ENCODE data around the gene TMEM243. TPM values are rescaled to one million over a fixed set of nuclear protein-coding genes. Genes with fewer than 3 reads are reported as not detected.
A peak's percentile ranks its signal among the peaks of the same experiment; 100 is the strongest.

Gene TMEM243
- total and polyA plus RNA-seq, 2 experiments from 2014 or later = 47.7 to 49.4 TPM

- Histone ChIP-seq H3K79me2 (peaks cover under 1% of the 10 kb centered on the region), H4K20me1 (ENCODE audit: insufficient read depth, poor library complexity, severe bottlenecking) (no peaks in the 10 kb centered on the region), H3K9me2 (replicated peaks; ENCODE audit: insufficient read depth) (no peaks in the 10 kb centered on the region), H3K9me3 (ENCODE audit: low read depth) (no peaks in the 10 kb centered on the region), H3K4me2 (no peak overlapping the region), H3K36me3 (replicated peaks; ENCODE audit: insufficient read depth, low read depth) (no peaks in the 10 kb centered on the region), H3K27me3 (peaks cover 45% of the 10 kb centered on the region), H3K4me1 (ENCODE audit: insufficient read depth) (peaks cover 7% of the 10 kb centered on the region), H2AFZ (no peak overlapping the region), H3K27ac (no peak overlapping the region), H3K4me3 (no peak overlapping the region)
- TF ChIP-seq EZH2phosphoT487 (IDR thresholded peaks at IDR 0.05; ENCODE audit: low read depth, severe bottlenecking, unreplicated experiment) (no peak), EZH2 (IDR thresholded peaks at IDR 0.05; ENCODE audit: borderline replicate concordance) (no peak), CTCF (IDR thresholded peaks at IDR 0.05; ENCODE audit: poor library complexity) (no peak)
- 57% methylated on average over 1 of the region's 1 CpG for WGBS (ENCODE audit: low lambda C conversion rate, missing lambda C conversion rate)
- no peak for DNase-seq (ENCODE audit: low spot score)
Observed at GRCh38 chr7:87223666-87224065, 4.1 kb upstream of the TMEM243 start.

- Histone ChIP-seq H4K20me1 (ENCODE audit: insufficient read depth, poor library complexity, severe bottlenecking) (no peaks in the 10 kb centered on the region), H3K4me2 (peak overlapping the region; percentile 81), H3K4me3 (peak overlapping the region; percentile 98), H3K9me2 (replicated peaks; ENCODE audit: insufficient read depth) (no peaks in the 10 kb centered on the region), H3K27ac (no peak overlapping the region), H3K27me3 (peaks cover 31% of the 10 kb centered on the region), H3K4me1 (ENCODE audit: insufficient read depth) (peaks cover 16% of the 10 kb centered on the region), H3K36me3 (replicated peaks; ENCODE audit: insufficient read depth, low read depth) (no peaks in the 10 kb centered on the region), H2AFZ (no peak overlapping the region), H3K79me2 (peaks cover 28% of the 10 kb centered on the region), H3K9me3 (ENCODE audit: low read depth) (no peaks in the 10 kb centered on the region)
- peak; percentile 53 for DNase-seq (ENCODE audit: low spot score)
- TF ChIP-seq EZH2phosphoT487 (IDR thresholded peaks at IDR 0.05; ENCODE audit: low read depth, severe bottlenecking, unreplicated experiment) (no peak), EZH2 (IDR thresholded peaks at IDR 0.05; ENCODE audit: borderline replicate concordance) (no peak), CTCF (IDR thresholded peaks at IDR 0.05; ENCODE audit: poor library complexity) (no peak)
- 19% methylated on average over 17 of the region's 17 CpGs for WGBS (ENCODE audit: low lambda C conversion rate, missing lambda C conversion rate)
Observed at GRCh38 chr7:87220734-87221215, 1.2 kb upstream of the TMEM243 start.

- Histone ChIP-seq H3K4me1 (ENCODE audit: insufficient read depth) (peaks cover 16% of the 10 kb centered on the region), H3K79me2 (peaks cover 33% of the 10 kb centered on the region), H3K36me3 (replicated peaks; ENCODE audit: insufficient read depth, low read depth) (no peaks in the 10 kb centered on the region), H3K9me2 (replicated peaks; ENCODE audit: insufficient read depth) (no peaks in the 10 kb centered on the region), H3K9me3 (ENCODE audit: low read depth) (no peaks in the 10 kb centered on the region), H3K27me3 (peaks cover 27% of the 10 kb centered on the region), H3K4me2 (peak overlapping the region; percentile 81), H3K27ac (peak overlapping the region; percentile 84), H3K4me3 (peak overlapping the region; percentile 98), H4K20me1 (ENCODE audit: insufficient read depth, poor library complexity, severe bottlenecking) (no peaks in the 10 kb centered on the region), H2AFZ (peak overlapping the region; percentile 99)
- 1% methylated on average over 75 of the region's 75 CpGs for WGBS (ENCODE audit: low lambda C conversion rate, missing lambda C conversion rate)
- peak; percentile 87 for DNase-seq (ENCODE audit: low spot score)
- TF ChIP-seq CTCF (IDR thresholded peaks at IDR 0.05; ENCODE audit: poor library complexity) (no peak), EZH2phosphoT487 (IDR thresholded peaks at IDR 0.05; ENCODE audit: low read depth, severe bottlenecking, unreplicated experiment) (no peak), EZH2 (IDR thresholded peaks at IDR 0.05; ENCODE audit: borderline replicate concordance) (no peak)
Observed at GRCh38 chr7:87220026-87220733, 648 bp upstream of the TMEM243 start.
